ENCODE results near the gene DNAH6.

DNAH6 gene

GRCh38 chr2:84849271-84849952 is 333.1 kb downstream of the DNAH6 start:
- no peak for DNase-seq (ENCODE audit: extremely low spot score)
- ChIA-PET POLR2A (no interaction called here), CTCF (no interaction called here)
- TF ChIP-seq L3MBTL2 (conservative IDR thresholded peaks at IDR 0.05), result no peak
- no peak for TF ChIP-seq CTBP1 (IDR thresholded peaks at IDR 0.05; ENCODE audit: borderline replicate concordance)
- no peak for TF ChIP-seq ZNF384 (IDR thresholded peaks at IDR 0.05)
- TF ChIP-seq ARNT (IDR thresholded peaks at IDR 0.05), result no peak
- TF ChIP-seq FOXK2 (IDR thresholded peaks at IDR 0.05), result no peak

GRCh38 chr2:84850471-84850870 is 334.2 kb downstream of the DNAH6 start:
- ChIA-PET CTCF (no interaction called here), POLR2A (no interaction called here)
- no peak for DNase-seq (ENCODE audit: extremely low spot score)
- no peak for TF ChIP-seq SUZ12 (IDR thresholded peaks at IDR 0.05)
- TF ChIP-seq TARDBP (IDR thresholded peaks at IDR 0.05), result no peak
- no peak for TF ChIP-seq BHLHE40 (IDR thresholded peaks at IDR 0.05; ENCODE audit: borderline replicate concordance)
- no peak for TF ChIP-seq NFRKB (IDR thresholded peaks at IDR 0.05)
- no peak for TF ChIP-seq HDGF (IDR thresholded peaks at IDR 0.05; ENCODE audit: borderline replicate concordance)
- TF ChIP-seq FOXM1 (IDR thresholded peaks at IDR 0.05; ENCODE audit: borderline replicate concordance), result no peak
- TF ChIP-seq SP1 (IDR thresholded peaks at IDR 0.05), result no peak
- TF ChIP-seq ELF4 (IDR thresholded peaks at IDR 0.05), result no peak
- TF ChIP-seq FOXA1 (IDR thresholded peaks at IDR 0.05), result no peak
- TF ChIP-seq LEF1 (IDR thresholded peaks at IDR 0.05; ENCODE audit: borderline replicate concordance), result no peak
- TF ChIP-seq PKNOX1 (IDR thresholded peaks at IDR 0.05), result no peak

- POLR2A ChIA-PET, result no interaction called here
- CTCF ChIA-PET, result no interaction called here
- TF ChIP-seq FOXM1 (IDR thresholded peaks at IDR 0.05; ENCODE audit: borderline replicate concordance) (no peak), ARNT (IDR thresholded peaks at IDR 0.05) (no peak), CTBP1 (IDR thresholded peaks at IDR 0.05; ENCODE audit: borderline replicate concordance) (no peak), TARDBP (IDR thresholded peaks at IDR 0.05) (no peak), SUZ12 (IDR thresholded peaks at IDR 0.05) (no peak), PKNOX1 (IDR thresholded peaks at IDR 0.05) (no peak), NFRKB (IDR thresholded peaks at IDR 0.05) (no peak), BHLHE40 (IDR thresholded peaks at IDR 0.05; ENCODE audit: borderline replicate concordance) (no peak), SP1 (IDR thresholded peaks at IDR 0.05) (no peak), L3MBTL2 (conservative IDR thresholded peaks at IDR 0.05) (no peak), FOXK2 (IDR thresholded peaks at IDR 0.05) (no peak)
- no peak for DNase-seq (ENCODE audit: extremely low spot score)
Observed at GRCh38 chr2:84851876-84852275, 335.6 kb downstream of the DNAH6 start.

- no peak for DNase-seq (ENCODE audit: extremely low spot score)
- POLR2A ChIA-PET, result no interaction called here
- TF ChIP-seq TARDBP (IDR thresholded peaks at IDR 0.05) (no peak), NFRKB (IDR thresholded peaks at IDR 0.05) (no peak), L3MBTL2 (conservative IDR thresholded peaks at IDR 0.05) (no peak), CTBP1 (IDR thresholded peaks at IDR 0.05; ENCODE audit: borderline replicate concordance) (no peak), ARNT (IDR thresholded peaks at IDR 0.05) (no peak), PKNOX1 (IDR thresholded peaks at IDR 0.05) (no peak), LEF1 (IDR thresholded peaks at IDR 0.05; ENCODE audit: borderline replicate concordance) (no peak), FOXK2 (IDR thresholded peaks at IDR 0.05) (no peak), HDGF (IDR thresholded peaks at IDR 0.05; ENCODE audit: borderline replicate concordance) (no peak), SP1 (IDR thresholded peaks at IDR 0.05) (no peak), ZNF384 (IDR thresholded peaks at IDR 0.05) (no peak), FOXA1 (IDR thresholded peaks at IDR 0.05) (no peak), FOXM1 (IDR thresholded peaks at IDR 0.05; ENCODE audit: borderline replicate concordance) (no peak), ELF4 (IDR thresholded peaks at IDR 0.05) (no peak), SUZ12 (IDR thresholded peaks at IDR 0.05) (no peak), BHLHE40 (IDR thresholded peaks at IDR 0.05; ENCODE audit: borderline replicate concordance) (no peak)
- CTCF ChIA-PET, result no interaction called here
Observed at GRCh38 chr2:84854850-84855249, 338.6 kb downstream of the DNAH6 start.

GRCh38 chr2:84855731-84856130 is 339.4 kb downstream of the DNAH6 start:
- no peak for DNase-seq (ENCODE audit: extremely low spot score)
- ChIA-PET CTCF (interaction anchor here (0.5 kb wide), 1 partner anchor 174 kb away, joined by 3 read pairs; no protein-coding TSS in a partner anchor), POLR2A (no interaction called here)
- TF ChIP-seq PKNOX1 (IDR thresholded peaks at IDR 0.05) (no peak), CTBP1 (IDR thresholded peaks at IDR 0.05; ENCODE audit: borderline replicate concordance) (no peak), HDGF (IDR thresholded peaks at IDR 0.05; ENCODE audit: borderline replicate concordance) (no peak), ZNF384 (IDR thresholded peaks at IDR 0.05) (no peak), FOXM1 (IDR thresholded peaks at IDR 0.05; ENCODE audit: borderline replicate concordance) (no peak), FOXA1 (IDR thresholded peaks at IDR 0.05) (no peak), BHLHE40 (IDR thresholded peaks at IDR 0.05; ENCODE audit: borderline replicate concordance) (no peak), ARNT (IDR thresholded peaks at IDR 0.05) (no peak), NFRKB (IDR thresholded peaks at IDR 0.05) (no peak), L3MBTL2 (conservative IDR thresholded peaks at IDR 0.05) (no peak)

GRCh38 chr2:84856787-84857186 is 340.5 kb downstream of the DNAH6 start:
- no peak for DNase-seq (ENCODE audit: extremely low spot score)
- ChIA-PET CTCF (no interaction called here), POLR2A (no interaction called here)
- no peak for TF ChIP-seq NFRKB (IDR thresholded peaks at IDR 0.05)
- TF ChIP-seq TARDBP (IDR thresholded peaks at IDR 0.05), result no peak
- no peak for TF ChIP-seq LEF1 (IDR thresholded peaks at IDR 0.05; ENCODE audit: borderline replicate concordance)
- TF ChIP-seq HDGF (IDR thresholded peaks at IDR 0.05; ENCODE audit: borderline replicate concordance), result no peak
- TF ChIP-seq BHLHE40 (IDR thresholded peaks at IDR 0.05; ENCODE audit: borderline replicate concordance), result no peak
- no peak for TF ChIP-seq L3MBTL2 (conservative IDR thresholded peaks at IDR 0.05)
- no peak for TF ChIP-seq FOXA1 (IDR thresholded peaks at IDR 0.05)
- TF ChIP-seq CTBP1 (IDR thresholded peaks at IDR 0.05; ENCODE audit: borderline replicate concordance), result no peak
- TF ChIP-seq FOXK2 (IDR thresholded peaks at IDR 0.05), result no peak
- no peak for TF ChIP-seq ARNT (IDR thresholded peaks at IDR 0.05)
- TF ChIP-seq FOXM1 (IDR thresholded peaks at IDR 0.05; ENCODE audit: borderline replicate concordance), result no peak
- no peak for TF ChIP-seq PKNOX1 (IDR thresholded peaks at IDR 0.05)
- no peak for TF ChIP-seq SUZ12 (IDR thresholded peaks at IDR 0.05)
- no peak for TF ChIP-seq SP1 (IDR thresholded peaks at IDR 0.05)
- no peak for TF ChIP-seq ELF4 (IDR thresholded peaks at IDR 0.05)
- no peak for TF ChIP-seq ZNF384 (IDR thresholded peaks at IDR 0.05)

Data from HEK293T (cell line).